Measurements from ENCODE around the gene KIAA1549.

The KIAA1549 gene

DNA sequence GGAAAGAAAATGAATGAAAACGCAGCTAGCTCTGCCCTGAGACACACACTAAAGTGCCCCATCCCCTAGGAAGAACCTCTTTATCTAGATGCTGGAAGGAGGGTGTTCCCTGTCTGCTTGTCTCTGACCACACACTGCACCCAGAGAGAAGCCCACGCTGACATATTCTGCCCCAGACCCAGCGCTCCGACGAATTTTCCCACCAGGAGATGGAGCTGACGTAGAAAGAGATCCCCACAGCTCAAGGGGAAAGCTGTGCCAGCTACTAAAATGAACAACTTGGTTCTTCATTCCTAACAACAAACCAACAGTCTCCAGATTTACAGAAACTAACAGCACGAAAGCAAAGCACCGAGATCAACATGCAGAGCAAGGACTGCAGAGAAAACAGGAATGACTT is 73.3 kb downstream of the KIAA1549 start:
- H3K27ac ChIP-seq (ENCODE audit: extremely low read depth, low read depth, low read length) = no peak overlapping the region
- H3K4me1 ChIP-seq (ENCODE audit: control insufficient read depth, insufficient read depth, low read length) = no peaks in the 10 kb centered on the region
- ChIA-PET POLR2A (no interaction called here), CTCF (interaction anchor here (0.7 to 0.9 kb wide), 3 partner anchors 21 to 711 kb away, joined by 3 to 5 read pairs (median 5); no protein-coding TSS in a partner anchor)
- no peaks in the 10 kb centered on the region for H3K9me3 ChIP-seq (ENCODE audit: control insufficient read depth, insufficient read depth, low read depth, low read length)
- no peak overlapping the region for H3K4me3 ChIP-seq (ENCODE audit: low read depth, low read length)
- peaks cover 0 to 41% of the 10 kb centered on the region in 2 experiments; a peak in 1 of 3 replicates for H3K36me3 ChIP-seq (ENCODE audit: control insufficient read depth in 2 of 2, insufficient read depth in 1 of 2, low read length in 2 of 2)
- TF ChIP-seq ZNF366 (tag by site-specific recombination; conservative IDR thresholded peaks at IDR 0.05) = no peak
- TF ChIP-seq TRIM28 (IDR thresholded peaks at IDR 0.05; ENCODE audit: borderline replicate concordance, low read length) = no peak
- no peak for TF ChIP-seq GLI4 (tag by site-specific recombination; IDR thresholded peaks at IDR 0.05)
- no peak for TF ChIP-seq ZNF169 (tag by site-specific recombination; IDR thresholded peaks at IDR 0.05)

DNA sequence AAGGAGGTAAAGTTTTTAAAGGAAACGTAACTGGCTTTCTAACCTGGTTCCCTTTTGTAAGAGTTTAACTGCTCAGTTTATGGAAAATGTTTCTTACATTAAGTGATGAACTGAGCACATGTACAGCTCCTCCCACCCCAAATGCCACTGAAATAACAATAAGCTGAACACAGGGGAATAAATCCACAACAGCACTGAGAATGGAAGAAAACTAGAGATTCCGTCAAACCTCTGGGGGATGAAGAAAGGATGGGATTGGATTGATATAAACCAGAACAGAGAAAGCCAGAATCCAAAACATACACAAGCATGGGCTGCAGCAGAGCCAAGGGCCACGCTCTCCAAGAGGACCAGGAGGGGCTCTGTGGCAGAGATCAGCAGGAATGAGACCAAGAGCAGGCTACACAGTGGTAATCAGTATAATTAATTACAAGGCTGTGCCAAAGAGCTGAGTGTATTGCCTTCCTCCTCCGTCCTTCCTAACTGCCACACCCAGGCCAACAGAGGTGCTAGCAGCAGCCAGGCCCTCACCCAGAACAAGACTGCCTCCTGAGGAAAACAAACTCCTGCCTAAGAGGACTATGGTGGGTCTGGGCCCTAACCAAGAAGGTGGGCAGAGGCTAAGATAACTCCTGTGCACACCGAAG is 73.9 kb downstream of the KIAA1549 start:
- no peaks in the 10 kb centered on the region for H3K9me3 ChIP-seq (ENCODE audit: control insufficient read depth, insufficient read depth, low read depth, low read length)
- H3K36me3 ChIP-seq (ENCODE audit: control insufficient read depth in 2 of 2, insufficient read depth in 1 of 2, low read length in 2 of 2) = peaks cover 0 to 41% of the 10 kb centered on the region in 2 experiments; a peak in 1 of 3 replicates
- TF ChIP-seq ZNF2 (tag by site-specific recombination; IDR thresholded peaks at IDR 0.05) (no peak), HOXA7 (CRISPR knock-in tag; IDR thresholded peaks at IDR 0.05; ENCODE audit: borderline replicate concordance) (no peak), ZNF707 (tag by site-specific recombination; IDR thresholded peaks at IDR 0.05) (no peak)
- no peak overlapping the region for H3K4me3 ChIP-seq (ENCODE audit: low read depth, low read length)
- no peaks in the 10 kb centered on the region for H3K4me1 ChIP-seq (ENCODE audit: control insufficient read depth, insufficient read depth, low read length)
- no peak overlapping the region for H3K27ac ChIP-seq (ENCODE audit: extremely low read depth, low read depth, low read length)
- ChIA-PET CTCF (interaction anchor here (0.7 to 0.9 kb wide), 2 partner anchors 13 to 21 kb away, joined by 3 to 5 read pairs; no protein-coding TSS in a partner anchor), POLR2A (no interaction called here)

DNA sequence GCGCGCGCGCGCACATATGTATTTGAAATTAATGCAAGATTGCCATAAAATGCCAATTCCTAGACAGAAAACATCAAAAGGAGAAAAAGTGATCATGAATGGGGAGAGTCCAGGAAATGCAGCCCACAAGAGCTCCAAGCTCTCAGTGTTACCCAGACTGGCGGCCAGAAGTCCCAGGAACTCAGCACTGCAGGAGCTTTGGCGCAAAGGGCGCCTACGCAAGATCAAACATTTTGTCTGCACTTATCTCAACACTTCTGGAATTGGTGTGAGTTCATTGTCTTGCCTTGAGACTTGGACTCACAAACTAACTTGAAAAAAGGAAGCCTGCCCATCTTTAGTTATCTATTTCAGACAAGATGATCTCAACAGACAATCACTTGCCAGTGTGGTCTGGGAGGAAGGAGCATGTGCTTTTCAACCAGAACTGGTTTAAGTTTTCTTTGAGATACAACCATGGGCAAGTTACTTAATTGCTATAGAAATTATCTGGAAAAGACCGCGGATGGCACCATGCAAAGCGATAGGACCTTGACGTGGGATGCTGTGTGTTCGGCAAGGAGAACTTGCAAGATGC is 77.2 kb downstream of the KIAA1549 start:
- peaks cover 0 to 39% of the 10 kb centered on the region in 2 experiments; a peak in 1 of 3 replicates for H3K36me3 ChIP-seq (ENCODE audit: control insufficient read depth in 2 of 2, insufficient read depth in 1 of 2, low read length in 2 of 2)
- H3K9me3 ChIP-seq (ENCODE audit: control insufficient read depth, insufficient read depth, low read depth, low read length) = no peaks in the 10 kb centered on the region
- CTCF ChIA-PET = no interaction called here
- TF ChIP-seq, protein P1, sequence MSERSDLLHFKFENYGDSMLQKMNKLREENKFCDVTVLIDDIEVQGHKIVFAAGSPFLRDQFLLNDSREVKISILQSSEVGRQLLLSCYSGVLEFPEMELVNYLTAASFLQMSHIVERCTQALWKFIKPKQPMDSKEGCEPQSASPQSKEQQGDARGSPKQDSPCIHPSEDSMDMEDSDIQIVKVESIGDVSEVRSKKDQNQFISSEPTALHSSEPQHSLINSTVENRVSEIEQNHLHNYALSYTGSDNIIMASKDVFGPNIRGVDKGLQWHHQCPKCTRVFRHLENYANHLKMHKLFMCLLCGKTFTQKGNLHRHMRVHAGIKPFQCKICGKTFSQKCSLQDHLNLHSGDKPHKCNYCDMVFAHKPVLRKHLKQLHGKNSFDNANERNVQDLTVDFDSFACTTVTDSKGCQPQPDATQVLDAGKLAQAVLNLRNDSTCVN (tag by site-specific recombination; optimal IDR thresholded peaks at IDR 0.05) = no peak
- no peak for TF ChIP-seq ZFP37 (tag by site-specific recombination; IDR thresholded peaks at IDR 0.05)
- no peak for TF ChIP-seq ZNF112 (tag by site-specific recombination; IDR thresholded peaks at IDR 0.05)
- TF ChIP-seq ZNF76 (tag by site-specific recombination; IDR thresholded peaks at IDR 0.05; ENCODE audit: borderline replicate concordance, low read depth) = no peak
- TF ChIP-seq ZNF19 (tag by site-specific recombination; IDR thresholded peaks at IDR 0.05; ENCODE audit: low read depth) = no peak
- POLR2A ChIA-PET = no interaction called here
- H3K4me1 ChIP-seq (ENCODE audit: control insufficient read depth, insufficient read depth, low read length) = no peaks in the 10 kb centered on the region
- H3K27ac ChIP-seq (ENCODE audit: extremely low read depth, low read depth, low read length) = no peak overlapping the region
- H3K4me3 ChIP-seq (ENCODE audit: low read depth, low read length) = no peak overlapping the region

DNA sequence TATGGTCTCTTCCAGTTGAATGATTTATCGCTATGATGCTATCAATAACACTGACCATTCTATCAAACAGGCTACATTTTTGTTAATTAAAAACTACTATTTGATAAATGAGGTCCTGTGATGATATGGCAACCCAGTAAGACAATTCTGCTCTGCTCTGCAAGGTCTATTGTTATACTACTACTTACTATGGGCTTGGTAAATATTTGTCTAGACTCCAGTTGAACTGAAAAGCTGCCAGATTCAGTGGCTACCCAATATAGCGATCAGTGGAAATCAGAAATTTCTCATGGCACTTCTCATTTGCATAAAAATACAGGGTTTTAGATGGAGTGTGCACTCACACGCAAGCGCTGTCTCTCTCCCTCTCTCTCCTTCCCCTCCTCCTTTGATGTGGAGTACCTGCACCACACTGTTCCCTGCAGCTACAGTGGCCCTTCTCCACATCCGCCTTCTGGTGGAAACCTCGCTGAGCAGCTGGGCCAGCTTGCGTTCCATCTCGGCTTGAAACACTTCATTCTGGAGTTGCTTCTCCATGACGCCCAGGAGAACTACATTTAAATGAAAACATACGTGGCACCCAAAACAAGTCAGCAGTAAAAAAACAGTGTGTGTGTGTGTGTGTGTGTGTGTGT is 77.9 kb downstream of the KIAA1549 start:
- peaks cover 0 to 36% of the 10 kb centered on the region in 2 experiments; a peak in 1 of 3 replicates for H3K36me3 ChIP-seq (ENCODE audit: control insufficient read depth in 2 of 2, insufficient read depth in 1 of 2, low read length in 2 of 2)
- H3K4me3 ChIP-seq (ENCODE audit: low read depth, low read length) = no peak overlapping the region
- TF ChIP-seq OVOL3 (tag by site-specific recombination; IDR thresholded peaks at IDR 0.05) = no peak
- TF ChIP-seq, protein P2, sequence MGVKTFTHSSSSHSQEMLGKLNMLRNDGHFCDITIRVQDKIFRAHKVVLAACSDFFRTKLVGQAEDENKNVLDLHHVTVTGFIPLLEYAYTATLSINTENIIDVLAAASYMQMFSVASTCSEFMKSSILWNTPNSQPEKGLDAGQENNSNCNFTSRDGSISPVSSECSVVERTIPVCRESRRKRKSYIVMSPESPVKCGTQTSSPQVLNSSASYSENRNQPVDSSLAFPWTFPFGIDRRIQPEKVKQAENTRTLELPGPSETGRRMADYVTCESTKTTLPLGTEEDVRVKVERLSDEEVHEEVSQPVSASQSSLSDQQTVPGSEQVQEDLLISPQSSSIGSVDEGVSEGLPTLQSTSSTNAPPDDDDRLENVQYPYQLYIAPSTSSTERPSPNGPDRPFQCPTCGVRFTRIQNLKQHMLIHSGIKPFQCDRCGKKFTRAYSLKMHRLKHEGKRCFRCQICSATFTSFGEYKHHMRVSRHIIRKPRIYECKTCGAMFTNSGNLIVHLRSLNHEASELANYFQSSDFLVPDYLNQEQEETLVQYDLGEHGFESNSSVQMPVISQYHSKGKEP (tag by site-specific recombination; IDR thresholded peaks at IDR 0.05) = no peak
- no peak for TF ChIP-seq ZBTB7A (tag by site-specific recombination; IDR thresholded peaks at IDR 0.05; ENCODE audit: low read depth)
- TF ChIP-seq, protein P3, sequence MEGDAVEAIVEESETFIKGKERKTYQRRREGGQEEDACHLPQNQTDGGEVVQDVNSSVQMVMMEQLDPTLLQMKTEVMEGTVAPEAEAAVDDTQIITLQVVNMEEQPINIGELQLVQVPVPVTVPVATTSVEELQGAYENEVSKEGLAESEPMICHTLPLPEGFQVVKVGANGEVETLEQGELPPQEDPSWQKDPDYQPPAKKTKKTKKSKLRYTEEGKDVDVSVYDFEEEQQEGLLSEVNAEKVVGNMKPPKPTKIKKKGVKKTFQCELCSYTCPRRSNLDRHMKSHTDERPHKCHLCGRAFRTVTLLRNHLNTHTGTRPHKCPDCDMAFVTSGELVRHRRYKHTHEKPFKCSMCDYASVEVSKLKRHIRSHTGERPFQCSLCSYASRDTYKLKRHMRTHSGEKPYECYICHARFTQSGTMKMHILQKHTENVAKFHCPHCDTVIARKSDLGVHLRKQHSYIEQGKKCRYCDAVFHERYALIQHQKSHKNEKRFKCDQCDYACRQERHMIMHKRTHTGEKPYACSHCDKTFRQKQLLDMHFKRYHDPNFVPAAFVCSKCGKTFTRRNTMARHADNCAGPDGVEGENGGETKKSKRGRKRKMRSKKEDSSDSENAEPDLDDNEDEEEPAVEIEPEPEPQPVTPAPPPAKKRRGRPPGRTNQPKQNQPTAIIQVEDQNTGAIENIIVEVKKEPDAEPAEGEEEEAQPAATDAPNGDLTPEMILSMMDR (tag by site-specific recombination; IDR thresholded peaks at IDR 0.05) = no peak
- no peak for TF ChIP-seq ZNF366 (tag by site-specific recombination; conservative IDR thresholded peaks at IDR 0.05)
- ChIA-PET POLR2A (no interaction called here), CTCF (no interaction called here)
- no peaks in the 10 kb centered on the region for H3K4me1 ChIP-seq (ENCODE audit: control insufficient read depth, insufficient read depth, low read length)
- no peak overlapping the region for H3K27ac ChIP-seq (ENCODE audit: extremely low read depth, low read depth, low read length)
- no peaks in the 10 kb centered on the region for H3K9me3 ChIP-seq (ENCODE audit: control insufficient read depth, insufficient read depth, low read depth, low read length)
